Ramos (cell line): ENCODE measurements around the gene SFXN1.

Experiments used
- in situ Hi-C: fragments of 300-500 bp; cut with MboI; formaldehyde crosslinking; loops from one replicate; pipeline ENCODE4 v1.14.3; 2022; ENCODE audit warnings: low sequenced_read_pairs; ENCODE audit not compliant: unreplicated experiment

Gene SFXN1

GRCh38 chr5:175560011-175560410 lies 81.7 kb downstream of the SFXN1 start:
- in situ Hi-C loops: no loop called here

- in situ Hi-C loops: no loop called here
Observed at GRCh38 chr5:175561085-175561484, 82.7 kb downstream of the SFXN1 start.

- in situ Hi-C loops: no loop called here
Observed at GRCh38 chr5:175564716-175565115, 86.4 kb downstream of the SFXN1 start.

GRCh38 chr5:175566697-175567096 lies 88.3 kb downstream of the SFXN1 start:
- in situ Hi-C loops: no loop called here

- in situ Hi-C loops: no loop called here
Observed at GRCh38 chr5:175567954-175568353, 89.6 kb downstream of the SFXN1 start.

- in situ Hi-C loops: no loop called here
Observed at GRCh38 chr5:175569701-175570100, 91.3 kb downstream of the SFXN1 start.

GRCh38 chr5:175572886-175573285 lies 94.5 kb downstream of the SFXN1 start:
- in situ Hi-C loops: no loop called here

GRCh38 chr5:175573493-175574269 lies 95.3 kb downstream of the SFXN1 start:
- in situ Hi-C loops: no loop called here

GRCh38 chr5:175575301-175575700 lies 96.9 kb downstream of the SFXN1 start:
- in situ Hi-C loops: no loop called here

GRCh38 chr5:175576096-175576495 lies 97.7 kb downstream of the SFXN1 start:
- in situ Hi-C loops: no loop called here

- in situ Hi-C loops: no loop called here
Observed at GRCh38 chr5:175576591-175576990, 98.2 kb downstream of the SFXN1 start.
